Activated T-cell treated with anti-CD3 and anti-CD28 coated beads, Interleukin-2, amount 50 U/mL, for 24 hours (primary cell): ENCODE results near the gene EVI2B.
"Not testable (repeated sequence)": the region's sequence is repeated elsewhere in the genome, so short reads cannot be mapped to it uniquely, and the experiment has no call there.

Experiments
- DNase-seq: peaks from one replicate; pipeline ENCODE4 v3.0.0-alpha.2; 2020
- H3K27ac Mint-ChIP-seq: 2 replicates; pipeline ENCODE4 v1.8.0; 2020; ENCODE audit warnings: mild to moderate bottlenecking, mixed read lengths
- H3K27me3 Mint-ChIP-seq: 2 replicates; pipeline ENCODE4 v1.8.0; 2020; ENCODE audit warnings: mixed read lengths
- H3K36me3 Mint-ChIP-seq: 2 replicates; pipeline ENCODE4 v1.8.0; 2020; ENCODE audit warnings: low read depth, mixed read lengths
- H3K4me1 Mint-ChIP-seq: 2 replicates; pipeline ENCODE4 v1.8.0; 2020; ENCODE audit warnings: low read depth, mixed read lengths
- H3K4me3 Mint-ChIP-seq: 2 replicates; pipeline ENCODE4 v1.8.0; 2020; ENCODE audit warnings: mild to moderate bottlenecking, moderate library complexity, mixed read lengths
- H3K9me3 Mint-ChIP-seq: 2 replicates; pipeline ENCODE4 v1.8.0; 2020; ENCODE audit warnings: mixed read lengths

Gene EVI2B

GRCh38 chr17:31272236-31272635, 41.6 kb downstream of the EVI2B start:
- no peaks in the 10 kb centered on the region for H3K9me3 Mint-ChIP-seq
- H3K36me3 Mint-ChIP-seq = peaks cover 25% of the 10 kb centered on the region
- H3K4me1 Mint-ChIP-seq = no peaks in the 10 kb centered on the region
- DNase-seq = no peak
- no peaks in the 10 kb centered on the region for H3K27me3 Mint-ChIP-seq
- H3K27ac Mint-ChIP-seq = no peak overlapping the region
- H3K4me3 Mint-ChIP-seq = no peak overlapping the region

GRCh38 chr17:31269578-31269983, 44.3 kb downstream of the EVI2B start:
- Mint-ChIP-seq H3K4me1 (peaks cover 1% of the 10 kb centered on the region), H3K27me3 (no peaks in the 10 kb centered on the region), H3K27ac (no peak overlapping the region), H3K4me3 (no peak overlapping the region), H3K36me3 (peaks cover 35% of the 10 kb centered on the region), H3K9me3 (no peaks in the 10 kb centered on the region)
- no peak for DNase-seq

- Mint-ChIP-seq H3K27ac (no peak overlapping the region), H3K27me3 (no peaks in the 10 kb centered on the region), H3K9me3 (no peaks in the 10 kb centered on the region), H3K36me3 (peaks cover 32% of the 10 kb centered on the region), H3K4me1 (peaks cover 1% of the 10 kb centered on the region), H3K4me3 (no peak overlapping the region)
- no peak for DNase-seq
These were observed 44.7 kb downstream of the EVI2B start for GRCh38 chr17:31269036-31269577.

GRCh38 chr17:31266042-31266441, 47.8 kb downstream of the EVI2B start:
- H3K27me3 Mint-ChIP-seq = no peaks in the 10 kb centered on the region
- no peak overlapping the region for H3K27ac Mint-ChIP-seq
- H3K9me3 Mint-ChIP-seq = no peaks in the 10 kb centered on the region
- no peak overlapping the region for H3K4me3 Mint-ChIP-seq
- no peak for DNase-seq
- peaks cover 30% of the 10 kb centered on the region for H3K36me3 Mint-ChIP-seq
- peaks cover 1% of the 10 kb centered on the region for H3K4me1 Mint-ChIP-seq

- DNase-seq, H3K9me3 Mint-ChIP-seq, H3K27me3 Mint-ChIP-seq, H3K27ac Mint-ChIP-seq, H3K4me3 Mint-ChIP-seq, H3K4me1 Mint-ChIP-seq: not testable (repeated sequence)
- peaks cover 29% of the 10 kb centered on the region for H3K36me3 Mint-ChIP-seq
These were observed 50.9 kb downstream of the EVI2B start for GRCh38 chr17:31262923-31263322.

- Mint-ChIP-seq H3K36me3 (peaks cover 27% of the 10 kb centered on the region), H3K4me1 (peaks cover 3% of the 10 kb centered on the region), H3K27me3 (no peaks in the 10 kb centered on the region), H3K9me3 (no peaks in the 10 kb centered on the region), H3K4me3 (no peak overlapping the region), H3K27ac (no peak overlapping the region)
- DNase-seq = no peak
These were observed 52.3 kb downstream of the EVI2B start for GRCh38 chr17:31261601-31262000.

GRCh38 chr17:31260151-31260550, 53.7 kb downstream of the EVI2B start:
- Mint-ChIP-seq H3K36me3 (peaks cover 18% of the 10 kb centered on the region), H3K4me1 (peaks cover 2% of the 10 kb centered on the region), H3K27me3 (no peaks in the 10 kb centered on the region), H3K27ac (no peak overlapping the region), H3K4me3 (no peak overlapping the region), H3K9me3 (no peaks in the 10 kb centered on the region)
- no peak for DNase-seq

- no peak for DNase-seq
- Mint-ChIP-seq H3K27me3 (no peaks in the 10 kb centered on the region), H3K36me3 (peaks cover 23% of the 10 kb centered on the region), H3K4me3 (no peak overlapping the region), H3K4me1 (peaks cover 2% of the 10 kb centered on the region), H3K9me3 (no peaks in the 10 kb centered on the region), H3K27ac (no peak overlapping the region)
These were observed 56.9 kb downstream of the EVI2B start for GRCh38 chr17:31256936-31257335.

GRCh38 chr17:31254654-31255053, 59.2 kb downstream of the EVI2B start:
- DNase-seq = no peak
- Mint-ChIP-seq H3K4me3 (no peak overlapping the region), H3K27me3 (no peaks in the 10 kb centered on the region), H3K36me3 (peaks cover 12% of the 10 kb centered on the region), H3K9me3 (no peaks in the 10 kb centered on the region), H3K27ac (no peak overlapping the region), H3K4me1 (peaks cover 2% of the 10 kb centered on the region)
